Lower leg skin (tissue), 4 donors: ENCODE data around the gene TRAP1. TPM values are rescaled to one million over a fixed set of nuclear protein-coding genes. Genes with fewer than 3 reads are reported as not detected.

Experiments
- DNase-seq, 2 donors: peaks; one replicate each; pipeline ENCODE4 v3.0.0-alpha.2; 2019; ENCODE audit warnings: low spot score in 2 of 2
- H3K4me3 ChIP-seq: fragments of 200-600 bp; sonication (generic); 2 replicates; pipeline ENCODE4 v1.5.1; 2017; ENCODE audit warnings: mild to moderate bottlenecking, low read depth; ENCODE audit not compliant: poor library complexity, severe bottlenecking
- CTCF ChIP-seq, 3 donors: fragments of 450-650 bp; IDR thresholded peaks; one replicate each; pipeline ENCODE4 v1.5.1; 2016; ENCODE audit warnings: antibody characterized with exemption in 3 of 3, mild to moderate bottlenecking in 3 of 3, moderate library complexity in 2 of 3
- POLR2A ChIP-seq, 2 donors: fragments of 450-650 bp; IDR thresholded peaks; one replicate each; pipeline ENCODE4 v1.6.1; 2016 to 2017; ENCODE audit warnings: antibody characterized with exemption in 2 of 2, mild to moderate bottlenecking in 1 of 2, moderate library complexity in 1 of 2
- WGBS, 2 donors: methylation state at CpG; one replicate each; pipeline ENCODE4 v1.1.5; 2018; 5-methylcytosine and 5-hydroxymethylcytosine counted together
- intact Hi-C: fragments of 100-400 bp; cut with DNase I; formaldehyde crosslinking; loops from one replicate; pipeline ENCODE4 v1.15.0; 2023; ENCODE audit warnings: low total_unique reads
- total RNA-seq, 4 donors: library from RNA; depleted of rRNA; stranded (reverse); fragments of >200 nt; gene quantifications; one replicate each; pipeline ENCODE4 v1.1.0, GENCODE V29; 2016

TRAP1 gene
- 10 to 100 TPM; 56.2 to 94.1 (median 67.4) TPM for total RNA-seq

- H3K4me3 ChIP-seq, result peak within 1 kb of the TSS; percentile 94
- peak; percentile 85 to 98 for DNase-seq
- intact Hi-C loops, result no loop called here
- 1 to 2% methylated on average over 15 to 59 of the region's 95 CpGs for WGBS, 2 donors
- no peak for TF ChIP-seq CTCF (IDR thresholded peaks at IDR 0.05)
- peak in 1 of 2 donors; percentile 40 for TF ChIP-seq POLR2A (IDR thresholded peaks at IDR 0.05)
These were observed at the start of gene TRAP1 for GRCh38 chr16:3717235-3718018. Gene TRAP1 (minus strand): TSS chr16:3717524. CDS start chr16:3717508, 16 bp downstream.

- no peak for TF ChIP-seq POLR2A (IDR thresholded peaks at IDR 0.05)
- no peak for TF ChIP-seq CTCF (IDR thresholded peaks at IDR 0.05)
- DNase-seq, result no peak
- intact Hi-C loops, result no loop called here
- WGBS, 2 donors, result 93 to 95% methylated on average over 3 of the region's 3 CpGs
- H3K4me3 ChIP-seq, result no peak overlapping the region
These were observed 48.9 kb upstream of the TRAP1 start for GRCh38 chr16:3766177-3766576.

- WGBS, 2 donors, result 92 to 94% methylated on average over 3 of the region's 3 CpGs
- DNase-seq, result peak in 1 of 2 donors; percentile 68
- no peak overlapping the region for H3K4me3 ChIP-seq
- TF ChIP-seq CTCF (IDR thresholded peaks at IDR 0.05) (no peak), POLR2A (IDR thresholded peaks at IDR 0.05) (no peak)
- intact Hi-C loops, result no loop called here
These were observed 47.1 kb upstream of the TRAP1 start for GRCh38 chr16:3764409-3764808.

GRCh38 chr16:3762107-3762750 lies 44.9 kb upstream of the TRAP1 start:
- TF ChIP-seq POLR2A (IDR thresholded peaks at IDR 0.05) (no peak), CTCF (IDR thresholded peaks at IDR 0.05) (no peak)
- H3K4me3 ChIP-seq, result no peak overlapping the region
- intact Hi-C loops, result no loop called here
- peak in 1 of 2 donors; percentile 74 for DNase-seq
- WGBS, 2 donors, result 90 to 93% methylated on average over 25 of the region's 25 CpGs

- no peak for TF ChIP-seq CTCF (IDR thresholded peaks at IDR 0.05)
- no peak for TF ChIP-seq POLR2A (IDR thresholded peaks at IDR 0.05)
- intact Hi-C loops, result no loop called here
- WGBS, 2 donors, result 72 to 88% methylated on average over 14 of the region's 14 CpGs
These were observed 44.2 kb upstream of the TRAP1 start for GRCh38 chr16:3761375-3762106.

More at GRCh38 chr16:3761375-3762106, 44.2 kb upstream of the TRAP1 start:
- no peak overlapping the region for H3K4me3 ChIP-seq
- peak in 1 of 2 donors; percentile 36 for DNase-seq
